GM21737 (cell line): ENCODE measurements around the gene SYDE1.

Experiments
- ATAC-seq: cut with Tn5 transposase; IDR thresholded peaks from one replicate; pipeline ENCODE4 v1.9.1; 2021; ENCODE audit warnings: mild to moderate bottlenecking, moderate library complexity; ENCODE audit not compliant: unreplicated experiment

SYDE1 gene

DNA sequence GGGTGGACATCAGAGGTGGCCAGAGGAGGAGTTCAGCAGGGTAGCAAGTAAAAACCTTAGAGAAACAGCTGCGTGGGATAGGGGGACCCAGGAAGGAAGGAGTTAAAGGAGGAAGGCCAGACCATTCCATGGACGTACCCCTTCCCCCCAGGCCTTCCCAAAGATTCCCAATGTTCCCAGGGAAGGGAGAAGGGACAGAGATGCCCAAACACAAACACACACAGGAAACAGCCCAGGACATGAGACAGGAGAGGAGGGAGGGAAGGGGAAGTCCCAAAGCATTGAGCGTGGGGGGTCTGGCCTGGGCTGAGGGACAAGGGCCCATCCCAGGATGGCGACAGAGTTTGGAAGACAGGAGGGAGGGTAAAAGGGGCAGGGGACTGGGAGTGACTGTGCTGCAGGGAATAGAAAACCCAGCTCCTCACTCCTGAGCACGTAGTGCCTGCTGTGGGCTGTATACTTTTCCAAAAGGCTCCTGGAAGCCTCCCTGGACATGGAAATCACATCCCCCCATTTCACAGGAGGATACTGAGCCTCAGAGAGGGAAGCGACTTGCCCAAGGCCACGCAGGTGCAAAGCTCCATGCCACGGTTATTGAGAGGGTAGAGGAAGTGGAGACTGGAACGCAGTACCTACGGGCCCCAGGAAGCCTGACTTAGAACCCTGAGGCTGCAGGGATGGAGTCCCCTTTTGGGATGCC lies 1.1 kb downstream of the SYDE1 start:
- no peak for ATAC-seq

DNA sequence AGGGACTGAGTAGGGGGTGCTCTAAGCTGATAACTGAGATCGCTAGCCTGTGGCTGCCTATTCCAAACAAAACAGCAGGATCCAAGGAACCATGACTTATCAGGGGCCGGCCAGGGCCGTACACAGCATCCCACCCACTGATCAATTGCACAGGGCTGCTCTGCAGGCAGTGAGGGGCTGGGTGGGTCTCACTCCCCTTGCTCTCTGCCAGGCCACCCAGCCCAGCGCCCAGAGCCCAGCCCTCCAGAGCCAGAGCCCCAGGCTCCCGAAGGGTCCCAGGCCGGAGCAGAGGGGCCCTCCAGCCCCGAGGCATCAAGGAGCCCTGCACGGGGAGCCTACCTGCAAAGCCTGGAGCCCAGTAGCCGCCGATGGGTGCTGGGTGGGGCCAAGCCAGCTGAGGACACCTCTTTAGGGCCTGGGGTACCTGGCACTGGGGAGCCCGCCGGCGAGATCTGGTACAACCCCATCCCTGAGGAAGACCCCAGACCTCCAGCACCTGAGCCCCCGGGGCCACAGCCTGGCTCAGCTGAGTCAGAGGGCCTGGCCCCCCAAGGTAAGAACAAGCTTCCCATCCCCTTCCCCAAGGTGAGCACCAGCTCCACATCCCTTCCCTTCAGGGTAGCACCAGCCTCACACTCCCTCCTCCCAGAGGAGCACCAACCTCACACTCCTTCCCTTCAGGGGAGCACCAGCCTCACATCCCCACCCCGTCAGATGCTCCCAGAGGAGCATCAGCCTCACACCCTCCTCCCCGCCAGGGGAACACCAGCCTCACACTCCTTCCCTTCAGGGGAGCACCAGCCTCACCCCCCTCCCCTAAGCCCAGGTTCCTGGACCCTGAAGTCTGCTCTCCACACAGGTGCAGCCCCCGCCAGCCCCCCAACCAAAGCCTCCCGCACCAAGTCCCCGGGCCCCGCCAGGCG lies 1.9 kb downstream of the SYDE1 start:
- ATAC-seq = no peak

- ATAC-seq = no peak
These were observed 2.7 kb downstream of the SYDE1 start for GRCh38 chr19:15109768-15110417.

- ATAC-seq = no peak
These were observed 3.2 kb downstream of the SYDE1 start for GRCh38 chr19:15110418-15110815.

- no peak for ATAC-seq
These were observed 4.6 kb downstream of the SYDE1 start for GRCh38 chr19:15111758-15112157.

DNA sequence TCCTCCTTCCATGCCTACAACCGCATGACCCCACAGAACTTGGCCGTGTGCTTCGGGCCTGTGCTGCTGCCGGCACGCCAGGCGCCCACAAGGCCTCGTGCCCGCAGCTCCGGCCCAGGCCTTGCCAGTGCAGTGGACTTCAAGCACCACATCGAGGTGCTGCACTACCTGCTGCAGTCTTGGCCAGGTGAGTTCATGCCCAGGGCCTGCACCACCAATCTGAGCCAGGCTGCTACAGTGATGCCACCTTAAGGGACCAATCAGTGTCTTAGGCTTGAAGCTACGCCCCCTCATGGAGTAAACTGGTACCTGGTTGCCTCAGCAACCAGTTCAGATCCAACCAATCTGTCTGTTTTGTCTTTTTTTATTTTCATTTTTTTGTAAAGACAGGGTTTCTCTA lies 5.2 kb downstream of the SYDE1 start:
- no peak for ATAC-seq

DNA sequence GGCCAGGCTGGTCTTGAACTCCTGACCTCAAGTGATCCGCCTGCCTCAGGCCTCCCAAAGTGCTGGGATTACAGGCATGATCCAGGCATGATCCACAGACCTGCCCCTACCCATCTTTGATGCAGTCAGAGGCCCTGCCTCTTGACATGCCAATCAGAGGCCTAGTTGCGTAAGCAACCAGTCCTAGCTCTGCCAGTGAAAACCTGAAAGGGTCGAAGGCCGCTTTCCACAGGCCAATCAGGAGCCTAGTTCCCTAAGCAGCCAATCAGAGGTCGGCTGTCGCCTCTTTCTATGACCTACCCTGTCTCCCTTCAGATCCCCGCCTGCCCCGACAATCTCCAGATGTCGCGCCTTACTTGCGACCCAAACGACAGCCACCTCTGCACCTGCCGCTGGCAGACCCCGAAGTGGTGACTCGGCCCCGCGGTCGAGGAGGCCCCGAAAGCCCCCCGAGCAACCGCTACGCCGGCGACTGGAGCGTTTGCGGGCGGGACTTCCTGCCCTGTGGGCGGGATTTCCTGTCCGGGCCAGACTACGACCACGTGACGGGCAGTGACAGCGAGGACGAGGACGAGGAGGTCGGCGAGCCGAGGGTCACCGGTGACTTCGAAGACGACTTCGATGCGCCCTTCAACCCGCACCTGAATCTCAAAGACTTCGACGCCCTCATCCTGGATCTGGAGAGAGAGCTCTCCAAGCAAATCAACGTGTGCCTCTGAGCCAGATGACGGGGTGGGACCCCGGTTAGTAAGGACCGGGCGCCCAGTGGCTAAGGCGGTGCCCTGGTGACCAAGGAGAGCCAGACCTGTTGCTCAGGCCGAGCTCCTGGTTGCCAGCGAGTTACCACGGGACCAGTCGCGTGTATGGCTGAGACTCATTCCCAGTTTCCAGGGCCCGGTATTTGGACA lies 6.3 kb downstream of the SYDE1 start:
- no peak for ATAC-seq

DNA sequence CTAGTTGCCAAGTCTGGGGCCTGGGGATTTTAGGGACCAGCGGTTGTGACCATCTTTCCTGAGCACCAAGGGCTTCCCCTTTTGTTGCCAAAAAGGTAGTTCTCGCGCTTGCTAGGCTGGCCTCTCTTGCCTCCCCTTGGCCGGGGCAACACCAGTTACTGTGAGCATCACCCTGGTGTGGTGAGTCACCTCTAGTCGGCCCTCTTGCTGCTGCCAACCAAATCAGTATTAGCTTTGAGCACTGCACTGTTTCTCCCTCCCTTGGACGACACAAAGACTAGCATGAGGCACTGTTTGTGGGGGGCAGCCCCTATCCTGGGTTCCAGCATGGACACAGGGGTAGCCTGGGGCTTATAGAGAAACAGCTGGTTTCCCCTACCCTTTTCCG lies 6.9 kb downstream of the SYDE1 start:
- ATAC-seq = no peak

DNA sequence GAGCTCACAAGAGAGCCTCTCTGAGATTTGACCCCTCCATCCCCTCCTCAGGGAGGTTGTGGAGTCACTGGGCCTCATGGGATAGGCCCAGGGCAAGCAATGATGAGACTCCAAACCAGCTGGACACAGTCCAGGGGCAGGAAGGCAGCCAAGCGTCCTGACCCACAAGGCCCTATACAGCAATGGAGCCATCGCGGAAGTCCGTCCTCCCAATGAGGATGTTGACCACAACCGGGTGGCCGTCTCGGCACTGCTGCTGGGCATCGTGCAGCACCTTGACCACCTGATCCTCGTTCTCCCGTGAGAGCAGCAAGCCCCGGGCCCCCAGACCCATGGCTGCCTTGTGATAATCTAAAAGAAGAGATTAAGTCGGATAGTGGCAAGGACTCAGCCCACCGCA lies 7.9 kb downstream of the SYDE1 start:
- no peak for ATAC-seq

DNA sequence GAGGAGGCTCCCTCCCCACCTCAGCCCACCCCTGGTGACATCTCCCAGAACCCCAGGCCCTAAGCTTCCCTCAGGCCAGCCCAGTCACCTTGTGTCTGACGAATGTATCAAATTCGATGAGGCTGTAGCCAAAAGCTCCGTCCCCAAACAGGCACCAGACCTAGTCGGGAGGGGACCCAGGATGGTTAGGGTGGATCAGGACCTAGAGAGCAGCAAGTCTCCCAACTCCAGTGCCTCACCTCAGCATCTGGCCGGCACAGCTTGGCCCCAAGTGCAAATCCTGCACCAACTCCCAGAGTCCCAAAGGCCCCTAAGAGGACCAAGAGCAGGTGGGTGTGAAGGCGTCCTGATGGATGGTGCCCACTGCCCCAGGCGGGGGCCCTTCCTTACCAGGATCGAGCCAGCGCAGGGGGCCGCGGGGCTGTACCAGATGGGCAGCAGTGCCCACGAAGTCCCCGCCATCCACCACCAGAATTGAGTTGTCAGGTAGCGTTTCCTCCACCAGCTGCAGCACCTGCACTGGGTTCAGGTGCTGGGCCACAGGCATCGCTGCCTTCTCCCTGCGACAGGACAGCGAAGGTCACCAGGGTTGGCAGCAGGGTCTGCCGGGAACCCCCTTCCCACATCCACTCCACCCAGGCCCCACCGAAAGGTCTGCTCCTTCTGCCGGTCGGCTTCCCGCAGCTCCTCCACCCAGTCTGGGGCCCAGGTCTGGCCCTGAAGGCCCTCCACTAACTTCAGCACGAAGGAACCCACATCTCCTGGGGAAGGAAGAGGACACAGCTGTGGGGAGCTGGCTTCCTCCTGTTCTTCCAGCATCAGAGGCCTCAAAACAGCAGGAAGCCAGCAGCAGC lies 8.8 kb downstream of the SYDE1 start:
- ATAC-seq = no peak

- ATAC-seq = no peak
These were observed 9.7 kb downstream of the SYDE1 start for GRCh38 chr19:15116856-15117255.

DNA sequence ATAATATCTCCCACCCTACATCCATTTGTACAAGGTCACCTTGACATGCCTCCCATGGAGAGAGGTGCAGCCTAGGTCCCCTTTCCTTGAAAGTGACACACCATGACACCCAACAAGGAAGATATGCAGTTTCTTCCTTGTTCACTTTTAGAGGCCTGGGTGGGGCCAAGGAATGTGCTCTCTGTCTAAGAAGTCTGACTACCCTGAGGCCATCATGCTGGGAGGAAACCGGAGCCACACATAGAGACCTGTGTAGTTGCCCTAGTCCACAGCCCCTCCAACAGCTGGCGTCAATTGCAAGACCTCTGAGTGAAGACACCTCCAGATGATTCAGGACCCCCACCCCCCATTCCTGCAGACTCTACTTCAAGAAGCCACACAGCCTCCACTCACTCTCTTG lies 11.0 kb downstream of the SYDE1 start:
- no peak for ATAC-seq

DNA sequence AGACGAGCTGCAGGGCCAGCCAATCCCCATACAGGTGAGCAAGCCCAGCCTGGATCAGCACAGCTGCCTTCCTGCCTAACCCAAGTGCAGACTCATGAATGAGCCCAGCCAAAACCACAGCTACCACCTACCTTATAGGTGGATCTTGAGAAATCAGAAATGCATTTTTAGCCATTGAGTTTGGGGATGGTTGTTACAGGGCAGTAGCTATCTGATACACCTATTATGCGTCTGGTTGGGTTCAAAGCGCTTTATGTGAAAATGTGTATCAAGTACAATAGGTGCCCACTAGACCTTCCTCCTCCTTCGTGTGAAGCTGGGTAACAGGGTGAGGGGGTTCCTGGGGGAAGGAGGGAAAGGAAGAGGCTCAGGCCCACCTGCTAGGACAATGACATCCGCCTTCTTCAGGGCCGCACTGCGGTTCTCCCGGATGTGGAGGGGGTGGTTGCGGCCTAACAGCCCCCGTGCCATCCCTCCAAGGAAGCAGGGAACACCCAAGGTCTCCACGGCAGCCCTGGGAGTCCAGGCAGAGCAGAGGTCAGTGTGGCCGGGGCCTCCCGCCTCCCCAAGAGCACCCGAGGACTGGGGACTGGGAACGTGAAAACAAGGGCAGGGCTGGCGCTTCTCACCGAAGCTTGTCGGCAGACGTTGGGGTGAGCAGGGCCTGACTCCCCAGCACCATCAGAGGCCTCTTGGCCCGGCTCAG lies 11.7 kb downstream of the SYDE1 start:
- ATAC-seq = no peak

GRCh38 chr19:15120135-15121026 lies 13.2 kb downstream of the SYDE1 start:
- no peak for ATAC-seq

- no peak for ATAC-seq
These were observed 15.3 kb downstream of the SYDE1 start for GRCh38 chr19:15122331-15123030.

- no peak for ATAC-seq
These were observed 16.1 kb downstream of the SYDE1 start for GRCh38 chr19:15123031-15123890.

DNA sequence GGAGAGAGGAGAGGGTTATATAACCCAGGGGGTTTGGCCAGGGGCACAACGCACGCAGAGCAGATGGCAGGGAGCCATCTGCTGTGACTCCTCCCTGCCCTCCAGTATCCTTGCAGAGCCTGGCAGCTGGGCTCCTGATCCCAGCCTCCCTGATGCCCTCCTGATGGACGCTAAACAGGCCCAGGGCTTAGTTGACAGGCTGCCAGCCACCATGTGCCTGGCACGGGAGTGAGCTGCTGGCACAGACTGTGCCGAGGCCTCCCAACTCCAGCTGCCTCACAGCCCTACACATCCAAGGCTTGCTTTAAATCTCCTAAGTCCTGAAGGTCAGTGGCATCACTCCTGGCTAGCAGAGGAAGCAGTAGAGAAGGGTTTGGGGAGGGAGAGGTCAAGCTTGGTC lies 16.7 kb downstream of the SYDE1 start:
- ATAC-seq = no peak
